ENCODE results near the gene F12. TPM values are rescaled to one million over a fixed set of nuclear protein-coding genes. Genes with fewer than 3 reads are reported as not detected.
"Not testable (repeated sequence)": the region's sequence is repeated elsewhere in the genome, so short reads cannot be mapped to it uniquely, and the experiment has no call there.

Gene F12
- total RNA-seq, 1 donor from 2014 or later = 3.9 TPM

- no peak for DNase-seq
Observed at GRCh38 chr5:177367981-177368868, 41.1 kb downstream of the F12 start.

- no peak for DNase-seq
Observed at GRCh38 chr5:177367323-177367848, 42.0 kb downstream of the F12 start.

DNA sequence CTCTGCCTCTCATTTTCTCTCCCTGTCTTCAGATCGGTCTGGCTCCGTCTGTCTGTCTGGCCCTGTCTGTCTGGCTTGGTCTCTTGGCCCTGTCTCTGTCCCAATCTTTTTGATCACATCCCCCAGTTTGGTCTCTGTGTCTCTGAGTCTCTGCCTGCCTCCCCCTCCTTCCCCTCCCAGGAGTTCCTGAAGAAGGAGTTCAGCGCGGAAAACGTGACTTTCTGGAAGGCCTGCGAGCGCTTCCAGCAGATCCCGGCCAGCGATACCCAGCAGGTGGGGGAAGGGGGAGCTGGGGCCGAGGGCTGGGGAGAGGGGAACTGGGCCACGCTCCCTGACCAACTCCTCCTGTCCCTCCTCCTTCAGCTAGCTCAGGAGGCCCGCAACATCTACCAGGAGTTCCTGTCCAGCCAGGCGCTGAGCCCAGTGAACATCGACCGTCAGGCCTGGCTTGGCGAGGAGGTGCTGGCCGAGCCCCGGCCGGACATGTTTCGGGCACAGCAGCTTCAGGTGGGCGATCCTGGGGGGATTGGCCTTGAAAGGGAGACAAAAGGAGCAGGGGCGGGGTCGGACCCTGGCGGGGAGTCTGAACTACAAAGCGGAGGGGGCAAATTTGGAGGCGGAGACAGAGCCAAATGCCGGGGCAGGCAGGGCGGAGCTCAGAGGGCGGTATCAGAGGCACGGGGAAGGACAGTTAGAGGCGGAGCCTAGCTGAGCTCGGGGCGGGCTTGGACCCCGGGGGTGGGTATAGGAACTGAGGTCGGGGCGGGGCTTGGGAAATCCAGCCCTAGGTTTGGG, 42.6 kb downstream of the F12 start:
- no peak for DNase-seq

GRCh38 chr5:177365845-177366527, 43.4 kb downstream of the F12 start:
- DNase-seq = no peak

DNA sequence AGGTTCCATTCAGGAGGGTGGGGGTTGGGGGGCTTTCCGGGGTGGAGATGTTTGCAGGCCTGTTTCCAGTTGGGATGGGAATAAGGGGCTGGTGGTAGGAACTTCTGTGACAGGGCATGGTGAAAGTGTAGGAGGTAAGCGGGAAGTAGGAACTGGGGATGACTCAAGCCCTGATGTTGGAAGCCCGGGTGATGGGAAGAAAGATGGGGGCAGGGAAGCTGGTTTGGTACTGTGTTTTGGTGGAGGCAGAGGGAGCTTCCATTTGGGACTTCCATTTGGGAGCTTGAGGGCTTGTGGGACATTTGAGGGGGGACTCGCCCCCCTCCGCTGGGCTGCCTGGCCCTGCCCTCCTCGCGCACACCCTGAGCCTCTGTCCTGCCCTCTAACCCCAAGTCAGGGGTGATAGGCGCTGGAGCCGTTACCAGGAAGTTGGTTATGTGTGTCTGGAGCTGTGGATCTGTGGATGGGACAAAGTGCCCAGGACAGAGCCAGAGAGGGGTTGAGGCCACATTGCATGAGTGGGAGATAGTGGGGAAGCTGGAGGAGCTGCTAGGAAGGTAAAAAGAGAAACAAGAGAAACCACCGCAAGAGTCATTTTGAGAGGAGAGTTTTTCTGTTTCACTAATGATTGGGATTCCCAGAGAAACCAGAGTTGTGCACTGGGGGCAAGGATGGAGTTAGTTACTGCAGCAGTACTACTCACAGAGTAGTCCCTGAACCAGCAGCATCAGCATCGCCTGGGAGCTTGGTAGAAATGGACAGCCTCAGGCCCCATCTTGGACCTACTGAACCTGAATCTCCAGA, 45.0 kb downstream of the F12 start:
- no peak for DNase-seq

DNA sequence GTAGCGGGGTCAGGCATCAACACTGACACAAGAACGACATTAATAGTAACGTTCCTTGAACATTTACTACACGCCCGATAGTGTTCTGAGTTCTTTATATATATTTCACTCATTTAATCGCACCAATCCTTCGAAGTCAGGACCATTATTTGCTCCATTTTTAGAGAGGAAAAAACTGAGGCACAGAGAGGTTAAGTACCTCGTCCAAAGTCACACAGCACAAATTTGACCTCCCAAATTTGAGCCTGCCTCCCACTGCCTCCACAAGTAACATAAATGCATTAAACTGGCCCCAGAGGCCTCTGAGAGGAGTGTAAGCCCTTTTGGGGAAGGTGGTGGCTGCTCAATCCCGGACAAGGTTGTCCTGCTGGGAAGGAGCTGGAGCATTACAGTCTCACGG, 45.8 kb downstream of the F12 start:
- DNase-seq = no peak

- DNase-seq = no peak
Observed at GRCh38 chr5:177362610-177363507, 46.5 kb downstream of the F12 start.

GRCh38 chr5:177362292-177362609, 47.1 kb downstream of the F12 start:
- no peak for DNase-seq

GRCh38 chr5:177361418-177362291, 47.7 kb downstream of the F12 start:
- DNase-seq = no peak

GRCh38 chr5:177360740-177361139, 48.6 kb downstream of the F12 start:
- DNase-seq = not testable (repeated sequence)

- no peak for DNase-seq
Observed at GRCh38 chr5:177359860-177360259, 49.5 kb downstream of the F12 start.

DNA sequence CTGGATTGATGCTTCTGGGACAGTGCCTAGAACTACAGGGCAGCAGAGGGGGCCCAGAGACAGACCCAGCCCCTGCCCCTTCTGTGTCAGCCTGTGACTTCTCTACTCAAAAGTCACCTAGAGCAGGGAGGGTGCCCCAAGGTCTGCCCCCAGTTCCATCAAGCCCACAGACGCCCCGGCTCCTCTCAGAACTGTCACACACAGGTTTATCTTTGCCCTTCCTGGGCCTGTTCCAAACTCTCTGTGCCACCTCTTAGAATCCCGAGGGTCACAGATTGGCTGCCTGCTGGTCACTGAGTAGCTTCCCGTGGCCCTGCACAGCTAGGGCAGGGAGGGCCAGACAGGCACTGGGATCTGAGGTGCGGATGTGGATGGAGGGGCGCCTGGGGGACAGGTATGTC, 49.9 kb downstream of the F12 start:
- DNase-seq = no peak

DNA sequence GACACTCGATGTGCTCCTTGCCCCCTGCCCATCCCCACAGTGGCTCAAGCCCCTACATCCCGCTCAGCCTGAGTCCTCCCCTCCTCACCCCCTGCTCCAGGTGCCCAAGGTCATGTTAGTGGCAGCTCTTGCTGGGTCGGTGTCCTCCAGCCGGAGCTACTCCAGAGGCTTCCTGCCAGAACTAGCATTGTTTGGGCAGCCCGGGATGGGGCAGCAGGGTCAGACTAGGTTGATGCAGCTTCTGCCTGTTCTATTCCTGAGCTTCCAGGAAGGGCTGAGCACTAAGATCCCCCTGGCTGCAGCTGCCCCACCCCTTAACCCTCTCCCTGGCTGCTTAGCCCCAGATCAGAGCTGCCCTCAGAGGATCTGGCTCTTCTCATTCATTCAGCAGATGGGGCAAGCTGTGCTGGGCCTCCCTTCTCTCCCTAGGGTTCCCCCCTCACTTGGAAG, 51.0 kb downstream of the F12 start:
- DNase-seq = no peak

GRCh38 chr5:177357459-177358351, 51.7 kb downstream of the F12 start, which contains the start of gene RGS14:
RGS14 (plus strand) TSS chr5:177357924; CDS start chr5:177358025, 101 bp downstream.
- no peak for DNase-seq

DNA sequence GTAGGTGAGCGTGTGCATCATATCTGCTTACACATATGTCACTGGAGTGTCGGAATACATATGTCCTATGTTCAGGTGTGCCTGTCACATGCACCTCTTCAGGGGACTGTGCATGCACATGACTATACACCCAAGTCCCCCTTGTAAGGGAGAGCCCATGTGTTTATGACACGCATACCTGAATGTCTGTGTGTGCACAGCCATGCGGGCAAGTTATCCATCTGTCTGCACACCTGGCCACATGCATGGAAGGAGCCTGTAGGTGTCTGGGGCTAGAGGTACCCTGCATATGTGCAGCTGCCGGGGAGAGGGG, 52.3 kb downstream of the F12 start:
- DNase-seq = no peak

GRCh38 chr5:177356746-177357145, 52.6 kb downstream of the F12 start:
- DNase-seq = no peak

DNA sequence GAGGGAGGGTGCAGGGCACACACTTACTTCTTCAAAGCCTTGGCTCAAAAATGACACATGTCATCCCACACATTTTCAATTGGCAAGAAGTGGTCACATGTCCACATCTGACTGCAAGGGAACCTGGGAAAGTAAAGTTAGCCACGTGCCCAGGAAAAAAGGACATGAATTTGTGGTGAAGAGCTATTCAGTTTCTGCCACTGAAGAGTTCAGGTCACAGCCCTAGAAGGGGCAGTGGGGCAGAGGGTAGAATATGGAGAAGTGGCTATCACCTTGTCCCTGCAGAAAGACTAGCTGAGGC, 53.5 kb downstream of the F12 start:
- DNase-seq = no peak

DNA sequence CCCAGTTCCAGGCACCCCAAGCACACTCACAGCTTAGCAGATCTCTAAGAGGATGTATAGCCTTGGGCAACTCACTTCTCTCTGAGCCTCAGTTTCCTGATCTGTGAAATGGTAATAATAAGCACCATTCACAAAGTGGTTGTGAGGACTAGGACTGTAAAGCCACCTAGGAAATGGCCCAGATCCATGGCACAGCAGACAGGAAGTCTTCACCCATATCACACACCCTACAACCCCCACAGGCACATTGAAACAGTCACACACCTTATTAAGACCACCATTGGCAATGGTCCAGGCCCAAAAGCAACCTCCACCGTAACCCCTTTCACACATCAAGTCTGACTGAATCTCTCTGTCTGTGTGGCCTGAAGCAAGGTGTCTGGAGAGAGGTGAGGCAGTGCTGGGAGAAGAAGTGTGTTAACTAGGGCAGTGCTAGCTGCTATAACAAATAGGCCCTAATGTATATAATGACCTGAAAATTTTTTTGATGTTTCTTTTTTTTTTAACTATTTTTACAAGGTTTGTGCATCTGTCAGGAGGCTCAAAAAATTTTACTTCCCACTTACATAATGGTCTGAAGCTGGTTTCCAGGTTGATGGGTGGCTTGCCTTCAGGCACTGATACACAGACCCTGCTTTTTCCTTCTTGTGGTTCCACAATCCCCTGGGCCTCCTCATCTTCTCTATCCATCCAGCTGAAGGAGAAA, 54.0 kb downstream of the F12 start:
- DNase-seq = no peak

Data from occipital lobe (tissue), 2 donors.